ENCODE data around the gene PPP2R1B.

PPP2R1B gene

GRCh38 chr11:111748035-111748804 is 18.0 kb downstream of the PPP2R1B start:
- no peak for DNase-seq (ENCODE audit: low read depth in 2 of 2)

- no peak for DNase-seq (ENCODE audit: low read depth in 2 of 2)
Observed at GRCh38 chr11:111745719-111746504, 20.3 kb downstream of the PPP2R1B start.

- DNase-seq (ENCODE audit: low read depth in 2 of 2), result no peak
Observed at GRCh38 chr11:111743700-111744099, 22.5 kb downstream of the PPP2R1B start.

- no peak for DNase-seq (ENCODE audit: low read depth in 2 of 2)
Observed at GRCh38 chr11:111741751-111742150, 24.4 kb downstream of the PPP2R1B start.

- no peak for DNase-seq (ENCODE audit: low read depth in 2 of 2)
Observed at GRCh38 chr11:111739299-111739698, 26.9 kb downstream of the PPP2R1B start.

- no peak for DNase-seq (ENCODE audit: low read depth in 2 of 2)
Observed at GRCh38 chr11:111737444-111738210, 28.6 kb downstream of the PPP2R1B start.

GRCh38 chr11:111736621-111737443 is 29.4 kb downstream of the PPP2R1B start:
- no peak for DNase-seq (ENCODE audit: low read depth in 2 of 2)

GRCh38 chr11:111736181-111736590 is 30.0 kb downstream of the PPP2R1B start:
- DNase-seq (ENCODE audit: low read depth in 2 of 2), result no peak

GRCh38 chr11:111735262-111736116 is 30.7 kb downstream of the PPP2R1B start:
- DNase-seq (ENCODE audit: low read depth in 2 of 2), result peak; percentile 86

- DNase-seq (ENCODE audit: low read depth in 2 of 2), result no peak
Observed at GRCh38 chr11:111734954-111735261, 31.3 kb downstream of the PPP2R1B start.

- no peak for DNase-seq (ENCODE audit: low read depth in 2 of 2)
Observed at GRCh38 chr11:111734101-111734953, 31.9 kb downstream of the PPP2R1B start.

- DNase-seq (ENCODE audit: low read depth in 2 of 2), result no peak
Observed at GRCh38 chr11:111733611-111734088, 32.5 kb downstream of the PPP2R1B start.

GRCh38 chr11:111733016-111733415 is 33.2 kb downstream of the PPP2R1B start:
- peak in 1 of 2 experiments; percentile 52 for DNase-seq (ENCODE audit: low read depth in 2 of 2)

- no peak for DNase-seq (ENCODE audit: low read depth in 2 of 2)
Observed at GRCh38 chr11:111731821-111732220, 34.4 kb downstream of the PPP2R1B start.

GRCh38 chr11:111730871-111731591 is 35.2 kb downstream of the PPP2R1B start:
- no peak for DNase-seq (ENCODE audit: low read depth in 2 of 2)

- no peak for DNase-seq (ENCODE audit: low read depth in 2 of 2)
Observed at GRCh38 chr11:111729831-111730311, 36.3 kb downstream of the PPP2R1B start.

- no peak for DNase-seq (ENCODE audit: low read depth in 2 of 2)
Observed at GRCh38 chr11:111729071-111729830, 36.9 kb downstream of the PPP2R1B start.

- no peak for DNase-seq (ENCODE audit: low read depth in 2 of 2)
Observed at GRCh38 chr11:111727431-111727830, 38.8 kb downstream of the PPP2R1B start.

Measured in fibroblast of skin of left biceps (primary cell).